NCI-H2227 (cell line): ENCODE results near the gene SPEG.
A peak's percentile ranks its signal among the peaks of the same experiment; 100 is the strongest.
"Not testable (repeated sequence)": the region's sequence is repeated elsewhere in the genome, so short reads cannot be mapped to it uniquely, and the experiment has no call there.

Experiments used
- DNase-seq: peaks from one replicate; lab custom pipeline; 2025; ENCODE audit not compliant: unreplicated experiment; lab: John Stamatoyannopoulos, UW

SPEG gene

DNA sequence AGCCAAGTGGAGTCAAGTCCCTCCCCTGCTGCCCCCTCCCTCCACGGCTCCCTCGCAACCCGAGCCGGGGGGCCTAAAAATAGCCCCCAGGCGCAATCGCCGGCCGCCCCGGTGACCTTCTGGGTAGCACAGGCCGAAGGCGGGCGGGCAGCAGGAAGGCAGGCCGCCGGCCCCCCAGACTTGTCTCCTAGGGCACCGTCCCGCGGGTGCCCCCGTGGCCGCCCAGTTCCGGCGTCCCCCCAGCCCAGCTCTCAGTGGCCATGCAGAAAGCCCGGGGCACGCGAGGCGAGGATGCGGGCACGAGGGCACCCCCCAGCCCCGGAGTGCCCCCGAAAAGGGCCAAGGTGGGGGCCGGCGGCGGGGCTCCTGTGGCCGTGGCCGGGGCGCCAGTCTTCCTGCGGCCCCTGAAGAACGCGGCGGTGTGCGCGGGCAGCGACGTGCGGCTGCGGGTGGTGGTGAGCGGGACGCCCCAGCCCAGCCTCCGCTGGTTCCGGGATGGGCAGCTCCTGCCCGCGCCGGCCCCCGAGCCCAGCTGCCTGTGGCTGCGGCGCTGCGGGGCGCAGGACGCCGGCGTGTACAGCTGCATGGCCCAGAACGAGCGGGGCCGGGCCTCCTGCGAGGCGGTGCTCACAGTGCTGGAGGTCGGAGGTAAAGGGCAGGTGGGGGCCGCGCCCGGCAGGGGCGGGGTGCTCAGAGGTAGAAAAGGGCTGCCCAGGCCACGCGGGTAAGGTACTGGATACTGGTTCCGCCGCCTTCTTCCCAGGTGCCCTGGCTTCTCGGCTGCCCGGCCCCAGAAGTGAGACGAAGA, at the start of gene SPEG:
Gene SPEG, plus strand, starts transcription at position 126 of the 808 bp plus-strand sequence. Its CDS starts 135 bp downstream, at position 261.
- DNase-seq = peak; percentile 33

DNA sequence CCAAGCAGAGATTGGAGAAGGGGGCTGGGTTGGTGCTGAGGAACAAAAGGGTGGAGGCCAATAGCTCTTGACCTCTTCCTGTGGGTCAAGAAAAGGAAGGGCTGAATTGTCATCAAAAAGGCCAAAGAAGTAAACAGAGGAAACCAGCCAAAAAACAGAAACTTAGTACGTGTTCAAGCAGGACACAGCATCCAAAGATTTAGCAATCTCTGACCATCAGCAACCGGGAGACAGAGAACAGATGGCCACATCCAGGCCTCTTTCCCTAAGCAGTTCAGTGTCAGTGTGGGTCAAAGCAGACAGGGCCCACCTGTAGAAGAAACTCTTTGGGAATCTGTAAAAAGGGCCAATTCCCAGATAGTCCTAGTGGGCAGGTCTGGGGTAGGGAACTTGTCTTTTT, 49.8 kb upstream of the SPEG start:
- no peak for DNase-seq

DNA sequence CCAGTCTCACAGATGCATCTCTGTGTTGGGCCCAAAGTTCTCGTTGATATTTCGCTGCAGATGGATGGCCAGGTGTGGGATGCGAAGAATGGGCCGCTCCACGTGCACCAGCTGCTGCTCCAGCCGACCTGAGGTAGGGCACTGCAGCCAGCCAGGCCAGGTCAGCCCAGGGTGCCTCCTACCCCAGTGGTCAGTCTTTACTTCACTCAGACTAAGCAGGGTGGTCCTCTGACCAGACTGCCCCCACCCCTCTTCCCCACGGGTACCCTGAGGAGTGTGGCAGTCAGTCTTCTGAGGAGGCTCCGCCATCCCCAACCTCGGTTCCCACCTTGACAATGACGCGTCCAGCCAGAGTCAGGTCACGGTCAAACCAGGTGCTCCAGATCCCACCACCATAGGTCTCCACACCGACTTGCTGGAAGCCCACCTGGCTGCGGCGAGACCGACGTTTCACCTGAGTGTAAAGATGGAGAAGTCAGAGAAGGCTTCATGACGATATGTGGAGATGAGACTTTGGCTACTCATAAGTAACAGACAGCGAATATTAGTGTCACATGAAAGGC, 48.6 kb upstream of the SPEG start:
- DNase-seq = no peak

DNA sequence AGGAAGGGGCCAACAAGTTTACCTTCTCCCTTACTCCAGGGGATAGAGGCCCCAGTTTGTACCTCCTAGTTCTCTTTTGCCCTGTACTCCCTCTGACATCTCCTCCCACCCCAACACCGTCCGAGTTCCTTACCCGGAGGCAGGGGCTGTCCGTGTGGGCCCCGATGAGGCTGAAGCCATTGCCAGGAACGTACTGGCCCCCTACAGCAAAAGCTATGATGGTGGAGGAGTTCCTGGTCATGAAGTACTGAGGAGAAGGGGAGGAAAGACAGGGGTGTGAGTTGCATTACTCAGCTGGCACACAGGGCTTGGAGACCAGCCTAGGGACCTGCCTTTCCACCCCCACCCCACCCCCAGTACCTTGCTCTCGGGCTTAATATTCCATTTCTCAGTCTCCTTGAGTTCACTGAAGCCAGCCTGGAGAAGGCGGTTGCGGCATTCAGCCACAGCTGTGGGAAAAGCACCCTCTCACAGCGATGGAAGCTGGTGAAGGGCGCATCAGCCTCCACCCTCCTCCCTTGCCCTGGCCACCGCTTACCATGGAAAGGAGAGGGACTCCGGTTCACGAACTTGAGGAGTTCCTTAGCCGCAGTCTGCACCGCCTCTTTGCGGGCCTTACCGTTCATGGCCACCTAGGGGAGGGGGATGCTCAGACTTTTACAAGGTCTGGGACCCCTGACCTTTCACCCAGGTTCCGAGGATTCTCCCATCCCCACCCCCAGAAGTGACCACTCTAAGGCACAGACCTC, 47.9 kb upstream of the SPEG start:
- DNase-seq = no peak

DNA sequence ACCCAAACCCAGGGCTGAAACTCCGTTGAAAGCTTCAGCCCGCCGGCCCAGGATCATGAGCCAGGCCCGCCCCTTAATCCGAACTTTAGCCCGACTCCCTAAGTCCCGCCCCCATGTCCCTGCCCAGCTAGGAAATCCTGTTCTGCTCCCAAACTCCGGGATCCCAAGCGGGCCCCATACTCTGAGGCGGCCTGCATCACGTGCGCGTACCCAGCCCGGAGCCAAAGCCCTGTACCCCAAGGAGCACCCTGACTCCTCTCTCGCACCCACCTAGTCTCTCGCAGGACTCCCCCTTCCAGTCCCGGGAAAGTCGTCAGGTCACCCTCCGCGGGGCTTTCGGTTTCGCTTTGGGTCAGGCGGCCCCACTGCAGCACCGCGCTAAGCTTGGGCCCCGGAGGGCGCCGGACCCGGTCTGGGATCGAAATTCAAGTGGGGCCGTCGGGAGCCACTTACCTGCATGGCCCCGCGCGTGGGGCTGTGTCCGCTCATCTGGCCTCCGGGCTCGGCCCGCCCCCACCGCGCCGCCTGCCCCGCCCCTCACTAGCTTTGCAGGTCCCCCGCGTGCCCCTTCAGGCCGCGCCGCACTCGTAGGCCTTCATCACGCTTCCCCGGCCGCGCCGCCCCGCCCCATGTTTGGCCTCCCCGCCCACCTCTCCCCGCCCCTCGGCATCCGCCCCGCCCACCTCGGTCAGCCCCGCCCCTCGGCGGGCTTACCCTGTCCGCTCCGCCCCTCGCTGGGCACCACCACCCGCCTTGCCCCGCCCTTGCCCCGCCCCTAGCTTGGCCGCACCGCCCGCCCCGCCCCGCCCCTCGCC, 47.1 kb upstream of the SPEG start, which contains the start of gene DNPEP:
Gene DNPEP, minus strand, starts transcription at position 607 of the 815 bp plus-strand sequence. Its CDS starts 118 bp downstream, at position 489.
- DNase-seq = peak; percentile 95

DNA sequence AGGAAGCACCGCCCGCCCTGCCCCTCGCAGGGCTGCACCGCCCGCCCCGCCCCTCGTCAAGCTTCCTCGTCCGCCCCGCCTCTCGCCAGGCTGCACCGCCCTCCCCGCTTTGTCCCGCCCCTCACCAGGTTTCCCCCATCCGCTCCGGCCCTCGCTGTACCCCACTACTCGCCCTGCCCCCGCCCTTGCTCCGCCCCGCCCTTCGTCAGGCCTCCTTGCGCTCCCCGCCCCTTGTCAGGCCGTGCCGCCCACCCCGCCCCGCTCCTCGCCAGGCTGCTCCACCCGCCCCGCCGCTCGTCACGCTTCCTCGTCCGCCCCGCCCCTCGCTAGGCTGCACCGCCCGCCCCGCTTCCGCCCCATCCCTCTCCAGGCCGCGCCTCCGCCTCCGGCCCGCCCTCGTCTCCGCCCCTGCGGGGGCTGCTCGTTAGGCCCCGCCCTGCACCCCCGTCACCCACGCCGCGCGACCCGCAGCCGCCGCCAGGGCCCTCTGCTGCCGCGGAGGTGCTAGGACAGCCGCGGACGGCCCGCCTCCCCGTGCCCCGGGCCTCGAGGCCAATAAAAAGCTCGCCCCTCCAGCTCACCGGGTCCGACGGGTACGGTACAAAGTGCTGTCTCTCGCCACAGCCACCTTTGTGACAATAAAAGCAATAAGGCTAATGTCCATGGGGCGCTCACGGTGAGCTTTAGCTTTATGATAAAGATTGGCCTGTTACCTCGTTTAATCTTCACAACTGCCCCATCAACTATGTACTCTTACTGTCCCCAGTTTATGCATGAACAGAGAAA, 46.3 kb upstream of the SPEG start:
- peak; percentile 98 for DNase-seq

DNA sequence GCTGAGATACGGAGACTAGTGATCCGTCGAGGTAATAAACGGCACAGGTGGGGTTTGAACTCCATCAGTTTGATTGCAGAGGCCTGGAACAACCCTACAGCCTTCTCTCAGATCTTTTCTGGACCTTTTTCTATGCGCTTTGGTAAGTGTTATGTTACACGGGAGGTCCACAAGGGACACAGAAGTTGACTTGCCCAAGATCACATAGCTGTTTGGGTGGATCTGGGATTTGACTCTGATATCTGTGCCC, 45.8 kb upstream of the SPEG start:
- no peak for DNase-seq

DNA sequence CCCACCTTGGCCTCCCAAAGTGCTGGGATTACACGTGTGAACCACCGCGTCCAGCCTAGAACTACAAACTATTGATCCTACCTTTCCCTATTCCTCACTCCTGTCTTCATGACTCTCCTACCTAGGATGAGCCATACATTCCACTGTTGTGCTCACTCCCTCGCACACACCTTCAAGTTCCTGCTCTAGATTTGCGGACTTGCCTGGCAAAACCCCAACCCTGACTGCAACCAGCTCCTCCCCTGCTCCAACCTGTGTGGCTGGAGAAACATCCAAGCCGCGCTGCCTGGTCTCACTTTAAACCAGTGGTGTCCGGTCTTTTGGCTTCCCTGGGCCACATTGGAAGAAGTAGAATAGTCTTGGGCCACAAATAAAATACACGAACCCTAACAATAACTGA, 41.9 kb upstream of the SPEG start:
- no peak for DNase-seq

DNA sequence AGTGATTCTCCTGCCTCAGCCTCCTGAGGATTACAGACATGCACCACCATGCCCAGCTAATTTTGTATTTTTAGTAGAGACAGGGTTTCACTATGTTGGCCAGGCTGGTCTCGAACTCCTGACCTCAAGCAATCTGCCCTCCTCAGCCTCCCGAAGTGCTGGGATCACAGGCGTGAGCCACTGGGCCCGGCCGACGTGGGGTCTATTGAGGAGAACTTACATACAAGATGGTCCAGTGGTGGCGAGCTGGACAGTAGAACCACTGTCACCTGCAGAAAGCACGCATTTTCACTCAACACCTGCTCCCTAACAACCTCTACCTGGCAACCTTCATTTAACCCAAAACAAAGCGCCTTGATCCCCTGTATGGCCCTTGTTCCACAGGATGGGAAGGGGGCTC, 39.6 kb upstream of the SPEG start:
- DNase-seq = not testable (repeated sequence)

DNA sequence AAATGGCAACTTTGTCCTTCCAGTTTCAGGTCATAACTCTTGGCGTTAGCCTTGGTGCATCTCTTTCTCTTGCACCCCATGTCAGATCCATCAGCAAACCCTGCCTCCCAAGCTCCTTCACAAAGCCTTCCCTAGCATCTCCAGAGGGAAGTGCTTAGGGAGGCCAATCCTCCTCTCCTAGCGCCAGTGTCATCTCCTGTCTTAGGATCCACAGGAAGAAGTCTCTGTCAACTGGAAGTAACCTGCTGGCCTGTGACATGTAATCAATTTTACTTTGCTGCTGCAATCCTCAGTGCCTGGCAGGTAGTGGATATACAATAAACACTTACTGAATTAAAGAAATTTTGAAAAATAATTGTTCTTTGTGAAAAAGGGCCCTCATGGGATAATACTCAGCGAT, 39.0 kb upstream of the SPEG start:
- no peak for DNase-seq

DNA sequence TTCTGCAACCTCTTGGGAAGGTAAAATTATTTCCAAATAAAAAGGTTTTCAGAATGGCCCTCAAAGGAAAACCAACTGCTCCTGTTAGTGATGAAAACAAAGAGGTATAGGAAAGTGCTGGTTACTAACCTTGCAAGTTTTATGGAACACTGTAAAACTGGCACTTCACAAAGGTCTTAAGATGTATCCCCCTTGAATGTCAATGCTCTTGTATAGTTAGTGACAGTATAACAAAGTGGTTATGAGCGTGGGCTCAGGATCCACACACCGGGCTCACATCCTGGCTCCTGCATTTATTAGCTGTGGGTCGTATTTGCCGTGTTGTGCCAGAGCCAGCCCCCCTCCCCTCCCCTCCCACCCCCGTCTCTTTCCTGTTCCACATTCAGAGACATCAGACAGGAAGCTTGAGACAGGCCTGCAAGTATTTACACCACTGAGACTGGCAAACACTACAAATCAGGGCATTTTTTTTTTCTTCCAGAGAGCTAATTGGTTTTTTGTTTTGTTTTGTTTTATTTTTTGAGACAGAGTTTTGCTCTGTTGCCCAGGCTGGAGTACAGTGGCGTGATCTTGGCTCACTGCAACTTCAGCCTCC, 37.7 kb upstream of the SPEG start:
- DNase-seq = no peak

DNA sequence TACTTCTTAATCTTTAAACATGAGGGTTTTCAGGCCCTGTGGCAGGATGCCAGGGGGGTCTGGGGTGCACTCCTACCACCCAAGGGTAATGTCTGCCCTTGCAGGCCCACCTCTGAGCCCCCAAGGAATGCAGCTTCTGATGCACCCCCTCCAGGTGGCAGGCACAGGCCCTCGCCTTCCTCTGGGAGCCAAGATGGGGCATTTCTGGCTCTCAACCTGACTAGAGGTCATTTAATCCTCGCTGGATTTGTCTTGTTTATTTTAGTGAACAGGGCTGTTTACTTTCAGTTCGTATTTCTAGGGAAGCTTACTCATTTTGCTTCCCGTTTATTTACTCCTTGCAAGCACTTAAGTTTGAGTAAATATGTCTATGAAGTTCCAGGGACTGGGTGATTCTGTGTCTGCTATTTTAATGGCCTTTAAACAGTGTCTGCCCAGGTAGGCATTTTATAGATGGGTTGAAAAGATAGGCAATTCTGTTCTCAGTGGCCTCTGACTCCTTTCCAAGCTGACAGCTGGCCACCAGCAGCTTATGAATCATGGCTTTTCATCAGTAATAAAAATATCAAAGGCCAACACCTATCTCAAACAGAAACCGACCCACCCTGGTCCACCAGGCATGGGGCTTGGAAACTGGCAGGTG, 35.8 kb upstream of the SPEG start:
- DNase-seq = no peak

DNA sequence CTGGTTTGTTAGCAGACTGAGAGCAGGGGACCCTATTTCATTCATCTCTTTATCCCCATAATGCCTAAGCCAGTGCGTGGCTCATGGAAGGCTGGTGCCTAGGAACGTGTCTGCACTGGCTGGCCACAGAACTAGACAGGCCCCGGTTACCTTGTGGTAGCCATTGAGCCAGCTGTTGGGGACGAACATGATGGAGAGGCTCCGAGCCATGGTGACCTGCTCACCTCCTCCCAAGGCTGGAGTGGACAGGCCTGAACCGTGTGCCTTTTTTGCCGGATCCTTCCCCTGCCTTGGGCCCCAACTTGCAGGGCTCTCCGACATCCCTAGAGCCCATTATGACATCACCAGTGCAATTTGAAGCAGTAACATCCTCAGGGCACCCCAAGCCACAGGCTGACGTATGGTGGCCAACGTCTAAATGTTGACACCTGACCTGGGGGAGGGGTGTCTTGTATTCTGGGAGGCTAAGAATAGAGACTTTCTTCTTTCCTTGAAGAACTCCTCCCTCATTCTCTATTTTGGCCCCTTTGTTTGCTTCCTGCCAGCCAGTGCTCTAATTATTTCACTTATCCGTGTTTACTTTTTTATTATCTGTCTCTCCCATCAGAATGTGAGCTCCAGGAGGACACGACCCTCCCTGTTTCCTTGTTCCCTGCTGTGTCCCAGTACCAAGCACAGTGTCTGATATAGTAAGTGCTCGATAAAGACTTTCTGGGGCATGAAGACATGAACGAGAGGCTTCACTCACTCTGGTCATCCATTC, 34.7 kb upstream of the SPEG start:
- peak; percentile 38 for DNase-seq

DNA sequence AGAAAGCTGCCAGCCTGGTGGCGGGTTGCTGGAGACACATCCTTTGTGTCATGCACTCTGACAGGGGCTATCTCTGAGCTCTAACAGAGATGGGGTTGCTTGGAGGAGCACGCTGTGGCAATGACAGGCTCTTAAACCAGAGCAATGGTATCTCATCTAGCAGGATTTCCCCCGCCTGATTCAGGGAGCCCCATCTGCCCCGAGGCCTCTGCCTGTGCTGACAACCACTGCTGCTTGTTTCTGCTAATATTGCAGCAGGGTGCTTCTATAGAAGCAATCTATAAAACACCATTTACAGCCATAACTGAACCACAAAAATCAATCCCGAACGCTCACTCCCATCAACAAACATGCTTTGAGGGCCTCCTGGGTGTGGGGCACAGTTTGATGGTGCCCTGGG, 34.1 kb upstream of the SPEG start:
- DNase-seq = no peak

DNA sequence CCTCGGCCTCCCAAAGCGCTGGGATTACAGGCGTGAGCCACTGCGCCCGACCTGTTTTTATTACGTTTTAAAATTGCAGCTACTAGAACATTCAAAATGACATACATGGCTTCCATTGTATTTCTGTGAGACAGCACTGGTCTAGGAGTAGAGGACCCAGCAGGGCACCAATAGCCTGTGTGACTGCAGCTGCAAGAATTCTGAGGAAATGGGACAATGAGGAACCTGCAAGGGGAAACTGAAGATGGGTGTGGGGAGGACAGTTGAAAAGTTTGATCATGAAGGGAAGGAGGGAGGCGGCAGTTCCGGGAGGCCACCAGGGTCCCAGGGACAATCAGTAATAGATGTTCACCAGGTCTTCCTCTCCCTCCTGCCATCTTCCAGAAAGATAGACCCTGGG, 33.0 kb upstream of the SPEG start:
- DNase-seq = no peak

DNA sequence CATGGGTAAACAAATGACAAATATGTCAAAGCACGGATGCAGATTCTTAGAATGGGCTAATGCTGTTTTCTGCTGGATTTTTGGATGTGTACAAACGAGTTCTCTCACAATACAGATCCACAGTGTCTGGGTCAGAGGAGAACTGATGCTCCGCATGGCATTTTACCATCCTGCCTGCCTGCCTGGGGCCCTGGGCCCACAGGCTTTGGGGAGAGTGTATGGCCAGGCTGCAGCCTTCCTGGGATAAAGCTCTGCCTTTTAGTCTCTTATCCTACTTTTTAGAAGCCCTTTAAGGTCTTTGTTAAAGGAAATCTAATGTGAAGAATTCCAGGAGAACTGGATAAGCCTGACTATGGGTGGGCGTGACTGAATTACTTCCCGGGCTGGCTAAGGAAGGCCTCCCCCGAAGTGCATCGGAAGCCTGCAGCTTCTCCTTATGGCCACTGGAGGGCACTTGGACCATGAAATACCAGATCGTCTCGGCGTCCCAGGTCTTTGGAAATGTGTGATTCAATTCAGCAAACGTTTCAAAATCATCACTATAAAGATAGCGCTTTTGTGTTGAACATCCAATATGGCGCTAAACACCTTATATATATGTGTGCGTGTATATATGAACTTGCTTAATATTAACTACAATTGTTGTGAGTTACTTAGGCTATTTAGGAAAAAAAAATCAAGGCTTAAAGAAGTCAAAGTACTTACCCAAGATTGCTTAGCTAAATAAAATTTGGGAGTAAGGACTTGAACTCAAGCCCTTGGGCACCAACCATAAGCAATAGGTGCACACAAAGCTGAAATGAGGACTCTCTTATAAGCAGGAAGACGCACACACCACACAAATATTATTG, 31.8 kb upstream of the SPEG start:
- DNase-seq = peak; percentile 91

DNA sequence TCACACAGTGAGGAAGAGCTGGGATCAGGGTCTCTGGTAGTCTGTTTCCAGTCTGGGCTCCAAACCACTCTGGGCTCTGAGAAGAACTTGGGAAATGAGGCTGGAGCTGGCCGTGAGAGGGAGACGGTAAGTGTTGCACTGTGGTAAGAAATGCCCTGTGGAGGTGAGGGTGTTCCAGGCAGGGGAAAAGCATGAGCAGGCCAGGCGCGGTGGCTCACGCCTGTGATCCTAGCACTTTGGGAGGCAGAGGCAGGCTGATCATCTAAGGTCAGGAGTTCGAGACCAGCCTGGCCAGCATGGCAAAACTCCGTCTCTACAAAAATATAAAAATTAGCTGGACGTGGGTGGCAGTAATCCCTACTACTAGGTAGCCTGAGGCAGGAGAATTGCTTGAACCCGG, 30.8 kb upstream of the SPEG start:
- no peak for DNase-seq

DNA sequence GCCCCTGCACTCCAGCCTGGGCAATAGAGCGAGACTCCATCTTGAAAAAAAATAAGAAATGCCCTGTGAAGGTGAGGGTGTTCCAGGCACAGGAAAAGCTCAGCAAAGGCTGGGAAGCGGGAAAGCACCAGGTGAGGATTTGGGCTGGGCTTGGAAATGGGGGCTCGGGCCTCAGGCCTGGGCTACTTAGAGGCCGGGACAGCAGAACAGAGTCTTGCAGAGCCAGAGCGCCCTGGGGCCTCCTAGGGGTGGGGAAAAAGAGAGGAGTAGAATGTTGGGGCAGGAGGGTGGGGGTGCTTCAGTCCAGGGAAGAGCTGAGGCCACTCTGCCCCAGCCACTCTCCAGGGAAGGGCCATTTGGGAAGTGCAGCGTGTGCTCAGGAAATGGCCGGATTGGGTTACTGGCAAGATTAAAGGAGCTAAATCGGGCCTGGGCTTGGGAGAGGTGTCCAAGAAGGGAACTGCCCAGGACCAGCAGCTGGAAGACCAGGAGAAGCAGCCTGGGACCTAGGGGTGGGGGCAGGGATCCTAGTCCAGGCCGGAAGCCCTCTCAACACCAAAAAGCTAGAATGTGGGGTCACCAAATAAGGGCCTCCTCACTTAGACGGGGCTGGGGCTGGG, 30.2 kb upstream of the SPEG start:
- DNase-seq = no peak
